K562 (cell line): Measurements from ENCODE around the gene AKT2. TPM values are rescaled to one million over a fixed set of nuclear protein-coding genes. Genes with fewer than 3 reads are reported as not detected.

ENCODE experiments used
- ATAC-seq: fragments of 200-7000 bp; cut with Tn5 transposase; 3 replicates; pipeline ENCODE4 v1.9.1; 2020; ENCODE audit warnings: moderate library complexity
- BruUV-seq: library from RNA; stranded (reverse); fragments of 400-500 nt; replicated peaks from 2 replicates; lab custom pipeline; 2021; lab: Mats Ljungman, UMichigan
- CTCF ChIA-PET: fragments of 300-600 bp; formaldehyde crosslinking; extraction: SDS; loops from one replicate; lab custom pipeline; 2021; ENCODE audit warnings: low intra/inter-chr PET ratio; lab: Yijun Ruan, JAX
- POLR2A ChIA-PET: fragments of 300-600, 350-650 bp; sonication (Branson Sonifier 250); formaldehyde crosslinking; extraction: SDS; loops from one replicate; lab custom pipeline; 2021; ENCODE audit warnings: antibody characterized with exemption, inconsistent platforms; lab: Yijun Ruan, JAX
- DNase-seq, 4 experiments: peaks; one replicate each; pipeline versions ENCODE4 v3.0.0 to v3.0.0-alpha.2; 2011 to 2018; ENCODE audit warnings: low spot score in 3 of 4, mixed read lengths in 3 of 4; ENCODE audit errors: extremely low read depth in 1 of 4
- FAIRE-seq: peaks from 2 replicates; lab custom pipeline; 2011; peaks lifted over from hg19 to GRCh38; lab: Jason Lieb, UNC
- H2AFZ ChIP-seq: 2 replicates; pipeline ENCODE4 v1.6.0; 2011; ENCODE audit warnings: low read depth, low read length, control low read depth, inconsistent platforms
- H3K27ac ChIP-seq: fragments of 200-600 bp; 3 replicates; pipeline ENCODE4 v1.8.0; 2011; ENCODE audit warnings: low read depth, mild to moderate bottlenecking, control low read depth, inconsistent platforms, low read length, moderate library complexity, mixed read lengths; ENCODE audit errors: extremely low read depth
- H3K27me3 ChIP-seq, 2 experiments: fragments of 300-600 bp in 1 of 2; 2 replicates in 1 of 2; 3 replicates in 1 of 2; pipeline versions ENCODE4 v1.6.0 to v1.8.0; 2011; ENCODE audit warnings: inconsistent platforms in 2 of 2, low read length in 2 of 2, mild to moderate bottlenecking in 1 of 2, mixed read lengths in 1 of 2, moderate library complexity in 1 of 2; ENCODE audit not compliant: control insufficient read depth in 2 of 2, insufficient read depth in 2 of 2
- H3K36me3 ChIP-seq: fragments of 300-600 bp; 3 replicates; pipeline ENCODE4 v1.8.0; 2011; ENCODE audit warnings: mild to moderate bottlenecking, low read length, inconsistent platforms; ENCODE audit not compliant: control insufficient read depth, insufficient read depth
- H3K4me1 ChIP-seq, 2 experiments: fragments of 200-600 bp in 1 of 2; replicated peaks in 1 of 2; 2 replicates in 1 of 2; 3 replicates in 1 of 2; pipeline versions ENCODE4 v1.5.1 to v1.8.0; 2011; ENCODE audit warnings: inconsistent platforms in 2 of 2, low read length in 2 of 2, mild to moderate bottlenecking in 1 of 2, mixed read lengths in 1 of 2, moderate library complexity in 1 of 2; ENCODE audit not compliant: control insufficient read depth in 2 of 2, insufficient read depth in 2 of 2
- H3K4me2 ChIP-seq: 2 replicates; pipeline ENCODE4 v1.6.1; 2011; ENCODE audit warnings: low read length, control low read depth, inconsistent platforms, mixed read lengths; ENCODE audit not compliant: insufficient read depth
- H3K4me3 ChIP-seq: fragments of 200-600 bp; sonication (generic), shearing (Covaris generic); 2 replicates; pipeline ENCODE4 v1.5.1; 2016; ENCODE audit warnings: control low read depth, inconsistent platforms
- H3K79me2 ChIP-seq: fragments of 200-600 bp; 3 replicates; pipeline ENCODE4 v1.8.0; 2011; ENCODE audit warnings: low read length, inconsistent platforms; ENCODE audit not compliant: control insufficient read depth, insufficient read depth
- H3K9ac ChIP-seq, 2 experiments: 2 replicates each; pipeline versions ENCODE4 v1.6.0 to v1.6.1; 2011; ENCODE audit warnings: low read depth in 2 of 2, low read length in 2 of 2, control low read depth in 1 of 2, inconsistent platforms in 1 of 2, mild to moderate bottlenecking in 1 of 2, mixed read lengths in 1 of 2; ENCODE audit not compliant: insufficient read depth in 1 of 2
- H3K9me1 ChIP-seq: one replicate; pipeline ENCODE4 v1.6.0; 2011; ENCODE audit warnings: inconsistent platforms, mild to moderate bottlenecking, low read length, moderate library complexity; ENCODE audit not compliant: control insufficient read depth, insufficient read depth
- H3K9me3 ChIP-seq: replicated peaks from 2 replicates; pipeline ENCODE4 v1.5.1; 2011; ENCODE audit warnings: low read depth, low read length, inconsistent platforms; ENCODE audit not compliant: control insufficient read depth, insufficient read depth
- H4K20me1 ChIP-seq: replicated peaks from 2 replicates; pipeline ENCODE4 v1.6.1; 2011; ENCODE audit warnings: low read length, inconsistent platforms, mixed read lengths; ENCODE audit not compliant: control insufficient read depth, insufficient read depth
- ADNP ChIP-seq: fragments of 200-800 bp; sonication (Bioruptor generic); IDR thresholded peaks from 2 replicates; pipeline ENCODE4 v1.6.1; 2016; ENCODE audit warnings: missing genetic modification characterization, missing compliant biosample characterization
- BCOR ChIP-seq: fragments of 450-650 bp; IDR thresholded peaks from 2 replicates; pipeline ENCODE4 v1.6.1; 2016
- ETV1 ChIP-seq: fragments of 450-650 bp; conservative IDR thresholded peaks from 2 replicates; pipeline ENCODE4 v1.6.1; 2016; ENCODE audit warnings: missing genetic modification characterization, control low read depth, low read depth, missing compliant biosample characterization
- HDAC2 ChIP-seq: fragments of 450-650 bp; IDR thresholded peaks from 2 replicates; pipeline ENCODE4 v1.6.1; 2016; ENCODE audit warnings: mild to moderate bottlenecking
- KDM1A ChIP-seq, 2 experiments: fragments of 450-650 bp; IDR thresholded peaks; 2 replicates each; pipeline ENCODE4 v1.6.1; 2016; ENCODE audit warnings: mild to moderate bottlenecking in 2 of 2
- RB1 ChIP-seq: fragments of 450-650 bp; IDR thresholded peaks from 2 replicates; pipeline ENCODE4 v1.6.1; 2017; ENCODE audit warnings: low read depth, mild to moderate bottlenecking
- RBM25 ChIP-seq: fragments of 200-400 bp; formaldehyde crosslinking; IDR thresholded peaks from 2 replicates; pipeline ENCODE4 v1.6.1; 2018; ENCODE audit warnings: low read length, low read depth, moderate library complexity; ENCODE audit not compliant: severe bottlenecking
- RCOR1 ChIP-seq, 2 experiments: IDR thresholded peaks; 2 replicates each; pipeline ENCODE4 v1.6.1; 2012; ENCODE audit warnings: low read depth in 2 of 2, low read length in 2 of 2, borderline replicate concordance in 1 of 2, improper control_type of control experiment in 1 of 2
- SMARCA5 ChIP-seq: fragments of 450-650 bp; IDR thresholded peaks from 2 replicates; pipeline ENCODE4 v1.6.1; 2016
- SMC3 ChIP-seq: conservative IDR thresholded peaks from 2 replicates; pipeline ENCODE4 v1.6.1; 2011; ENCODE audit warnings: low read depth, low read length, improper control_type of control experiment; ENCODE audit not compliant: insufficient read depth
- ZNF134 ChIP-seq: fragments of 250-450 bp; sonication (Bioruptor Pico); conservative IDR thresholded peaks from 2 replicates; pipeline ENCODE4 v1.4.0; 2020
- WGBS: fragments of 100-300 bp; shearing (Covaris generic); methylation state at CpG from one replicate; pipeline ENCODE4 v1.1.6; 2016; ENCODE audit warnings: low coverage, mixed read lengths; ENCODE audit not compliant: insufficient coverage; ENCODE audit errors: missing lambda C conversion rate; 5-methylcytosine and 5-hydroxymethylcytosine counted together
- in situ Hi-C: fragments of 300-500 bp; cut with MboI; formaldehyde crosslinking; loops from 4 replicates; pipeline ENCODE4 v1.15.0; 2018; ENCODE audit warnings: inconsistent platforms, mixed read lengths
- intact Hi-C: fragments of 100-400 bp; cut with micrococcal nuclease; formaldehyde crosslinking; loops from 2 replicates; pipeline ENCODE4 v1.14.2; 2022
- polyA plus RNA-seq, 8 experiments: library from polyadenylated mRNA; depleted of rRNA in 4 of 8; stranded (reverse) in 5 of 8; unstranded in 3 of 8; fragments of >200 nt; fragmentation: Nextera tagmentation in 2 of 8; fragmentation: Illumina TruSeq in 1 of 8; extraction: Ambion mirVana in 2 of 8; extraction: Trizol in 1 of 8; gene quantifications; 2 replicates each; pipeline versions ENCODE4 v1.2.1 to v1.2.3, GENCODE V29; 2011 to 2014; ENCODE audit warnings: inconsistent platforms in 1 of 8, missing spikeins in 1 of 8
- total RNA-seq, 7 experiments: library from RNA; depleted of rRNA in 6 of 7; stranded (reverse); fragments of >200 nt in 6 of 7; fragmentation: Illumina TruSeq in 2 of 7; extraction: Trizol in 2 of 7; gene quantifications; 2 replicates each; pipeline versions ENCODE4 v1.2.1 to v1.2.3, GENCODE V29; 2011 to 2021; ENCODE audit warnings: low replicate concordance in 1 of 7
- TF ChIP-seq, protein P1 (sequence below): fragments of 450-650 bp; formaldehyde crosslinking; IDR thresholded peaks from 2 replicates; pipeline ENCODE4 v1.4.0; 2022; ENCODE audit warnings: missing genetic modification characterization
- TF ChIP-seq, protein P2 (sequence below): sonication (generic); formaldehyde crosslinking; IDR thresholded peaks from 2 replicates; pipeline ENCODE4 v1.8.0; 2022; ENCODE audit warnings: missing genetic modification reagents, mild to moderate bottlenecking, moderate library complexity, borderline replicate concordance
- TF ChIP-seq, protein P3 (sequence below): sonication (generic); formaldehyde crosslinking; IDR thresholded peaks from 2 replicates; pipeline ENCODE4 v1.8.1; 2023; ENCODE audit warnings: mild to moderate bottlenecking, missing genetic modification reagents

The AKT2 gene
- total and polyA plus RNA-seq, 9 of the 15 experiments (the other 6 are each of a cell fraction or from before 2014, with no cell fraction given): 1.1 to 132 (median 67.7) TPM

DNA sequence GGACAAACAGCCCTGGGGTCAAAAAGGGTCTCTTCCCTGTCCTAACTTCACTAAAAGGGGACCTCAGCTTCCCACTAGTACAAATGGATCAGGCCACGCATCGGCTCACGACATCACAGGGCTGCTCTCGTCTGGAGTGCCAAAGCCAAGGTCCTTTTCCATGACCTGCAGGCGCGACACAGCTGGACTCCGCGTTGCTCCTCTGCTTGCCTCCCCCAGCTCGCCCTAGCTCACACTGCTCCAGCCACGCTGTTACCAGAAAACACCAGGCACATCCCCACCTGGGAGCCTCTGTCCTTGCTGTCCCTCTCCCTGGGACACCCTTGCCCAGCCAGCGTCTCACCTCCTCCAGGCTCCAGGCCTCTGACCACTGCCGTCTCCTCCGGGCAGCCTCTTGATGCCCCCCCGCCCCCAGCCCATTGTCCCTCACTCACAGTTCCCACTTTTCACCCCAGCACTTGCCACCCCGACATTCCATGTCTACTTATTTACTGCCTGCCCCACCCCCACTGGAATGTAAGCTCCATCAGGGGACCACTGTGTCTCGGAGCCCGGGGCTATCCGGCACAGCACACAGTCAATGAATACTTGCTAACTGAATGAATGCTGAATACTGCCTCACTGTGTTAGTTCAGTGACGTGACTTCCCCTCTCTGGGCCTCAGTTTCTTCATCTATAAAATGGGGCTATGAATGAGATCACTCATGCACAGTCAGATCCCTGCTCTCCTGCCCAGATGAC lies 20.7 kb downstream of the AKT2 start:
- TF ChIP-seq RBM25 (peak; percentile 66), ADNP (tag) (peak; percentile 68; the same call in 1 of the 2 replicates), RB1 (no peak), ETV1 (0 out of 2 replicates have a peak, but pooled peaks have one; percentile 13), HDAC2 (peak; percentile 61; the same call in 1 of the 2 replicates), RCOR1 (IDR thresholded peaks at IDR 0.05; ENCODE audit: borderline replicate concordance in 1 of 2, low read depth in 2 of 2, low read length in 2 of 2) (peak in 1 of 2 experiments; percentile 31; a peak in 1 of 4 replicates), ZNF134 (CRISPR knock-in tag) (no peak), SMARCA5 (0 out of 2 replicates have a peak, but pooled peaks have one; percentile 45), BCOR (peak; percentile 91), KDM1A (IDR thresholded peaks at IDR 0.05) (peak in 1 of 2 experiments; percentile 73; a peak in 3 of 4 replicates), SMC3 (no peak)
- TF ChIP-seq, protein P1, sequence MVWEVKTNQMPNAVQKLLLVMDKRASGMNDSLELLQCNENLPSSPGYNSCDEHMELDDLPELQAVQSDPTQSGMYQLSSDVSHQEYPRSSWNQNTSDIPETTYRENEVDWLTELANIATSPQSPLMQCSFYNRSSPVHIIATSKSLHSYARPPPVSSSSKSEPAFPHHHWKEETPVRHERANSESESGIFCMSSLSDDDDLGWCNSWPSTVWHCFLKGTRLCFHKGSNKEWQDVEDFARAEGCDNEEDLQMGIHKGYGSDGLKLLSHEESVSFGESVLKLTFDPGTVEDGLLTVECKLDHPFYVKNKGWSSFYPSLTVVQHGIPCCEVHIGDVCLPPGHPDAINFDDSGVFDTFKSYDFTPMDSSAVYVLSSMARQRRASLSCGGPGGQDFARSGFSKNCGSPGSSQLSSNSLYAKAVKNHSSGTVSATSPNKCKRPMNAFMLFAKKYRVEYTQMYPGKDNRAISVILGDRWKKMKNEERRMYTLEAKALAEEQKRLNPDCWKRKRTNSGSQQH: no peak
- TF ChIP-seq, protein P2, sequence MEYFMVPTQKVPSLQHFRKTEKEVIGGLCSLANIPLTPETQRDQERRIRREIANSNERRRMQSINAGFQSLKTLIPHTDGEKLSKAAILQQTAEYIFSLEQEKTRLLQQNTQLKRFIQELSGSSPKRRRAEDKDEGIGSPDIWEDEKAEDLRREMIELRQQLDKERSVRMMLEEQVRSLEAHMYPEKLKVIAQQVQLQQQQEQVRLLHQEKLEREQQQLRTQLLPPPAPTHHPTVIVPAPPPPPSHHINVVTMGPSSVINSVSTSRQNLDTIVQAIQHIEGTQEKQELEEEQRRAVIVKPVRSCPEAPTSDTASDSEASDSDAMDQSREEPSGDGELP (CRISPR knock-in tag): 0 out of 2 replicates have a peak, but pooled peaks have one; percentile 14
- TF ChIP-seq, protein P3, sequence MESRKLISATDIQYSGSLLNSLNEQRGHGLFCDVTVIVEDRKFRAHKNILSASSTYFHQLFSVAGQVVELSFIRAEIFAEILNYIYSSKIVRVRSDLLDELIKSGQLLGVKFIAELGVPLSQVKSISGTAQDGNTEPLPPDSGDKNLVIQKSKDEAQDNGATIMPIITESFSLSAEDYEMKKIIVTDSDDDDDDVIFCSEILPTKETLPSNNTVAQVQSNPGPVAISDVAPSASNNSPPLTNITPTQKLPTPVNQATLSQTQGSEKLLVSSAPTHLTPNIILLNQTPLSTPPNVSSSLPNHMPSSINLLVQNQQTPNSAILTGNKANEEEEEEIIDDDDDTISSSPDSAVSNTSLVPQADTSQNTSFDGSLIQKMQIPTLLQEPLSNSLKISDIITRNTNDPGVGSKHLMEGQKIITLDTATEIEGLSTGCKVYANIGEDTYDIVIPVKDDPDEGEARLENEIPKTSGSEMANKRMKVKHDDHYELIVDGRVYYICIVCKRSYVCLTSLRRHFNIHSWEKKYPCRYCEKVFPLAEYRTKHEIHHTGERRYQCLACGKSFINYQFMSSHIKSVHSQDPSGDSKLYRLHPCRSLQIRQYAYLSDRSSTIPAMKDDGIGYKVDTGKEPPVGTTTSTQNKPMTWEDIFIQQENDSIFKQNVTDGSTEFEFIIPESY (CRISPR knock-in tag): peak; percentile 93
- TF ChIP-seq, all 486 proteins: peak for 10
- H3K4me3 ChIP-seq: no peak overlapping the region
- in situ Hi-C loops: no loop called here
- 84% methylated on average over 18 of the region's 19 CpGs for WGBS
- DNase-seq (no peak), ATAC-seq (no peak), FAIRE-seq (no peak)
- peaks cover 16% of the 10 kb centered on the region; the same call in 1 of the 2 replicates for H4K20me1 ChIP-seq
- no TSS peak for BruUV-seq
- ChIA-PET CTCF (no interaction called here), POLR2A (interaction anchor here (0.5 kb wide), 1 partner anchor 9 kb away, joined by 3 read pairs; no protein-coding TSS in a partner anchor)
- H3K9me1 ChIP-seq: no peaks in the 10 kb centered on the region
- H2AFZ ChIP-seq: no peak overlapping the region
- H3K27me3 ChIP-seq: no peaks in the 10 kb centered on the region
- H3K9me3 ChIP-seq: no peaks in the 10 kb centered on the region
- H3K4me1 ChIP-seq: peaks cover 23 to 55% of the 10 kb centered on the region in 2 experiments; a peak in 4 of 5 replicates
- intact Hi-C loops: no loop called here
- no peak overlapping the region for H3K27ac ChIP-seq
- no peak overlapping the region for H3K4me2 ChIP-seq
- peak overlapping the region in 1 of 2 experiments; percentile 28; a peak in 1 of 4 replicates for H3K9ac ChIP-seq
- H3K79me2 ChIP-seq: peaks cover 84% of the 10 kb centered on the region
- H3K36me3 ChIP-seq: peaks cover 70% of the 10 kb centered on the region
